Body of pancreas (tissue), 4 donors: Measurements from ENCODE around the gene USP10.

Experiments used
- POLR2A ChIP-seq, 3 donors: fragments of 450-650 bp; IDR thresholded peaks; one replicate each; pipeline ENCODE4 v1.6.1; 2016; ENCODE audit warnings: antibody characterized with exemption in 3 of 3, mild to moderate bottlenecking in 2 of 3
- TF ChIP-seq, protein P1 (sequence below), 7 experiments: fragments of 450-650 bp in 4 of 7; fragments of 200-600 bp in 3 of 7; sonication (generic) in 3 of 7; IDR thresholded peaks; one replicate each; pipeline ENCODE4 v1.5.1; 2016 to 2019; ENCODE audit warnings: antibody characterized with exemption in 7 of 7

DNA sequence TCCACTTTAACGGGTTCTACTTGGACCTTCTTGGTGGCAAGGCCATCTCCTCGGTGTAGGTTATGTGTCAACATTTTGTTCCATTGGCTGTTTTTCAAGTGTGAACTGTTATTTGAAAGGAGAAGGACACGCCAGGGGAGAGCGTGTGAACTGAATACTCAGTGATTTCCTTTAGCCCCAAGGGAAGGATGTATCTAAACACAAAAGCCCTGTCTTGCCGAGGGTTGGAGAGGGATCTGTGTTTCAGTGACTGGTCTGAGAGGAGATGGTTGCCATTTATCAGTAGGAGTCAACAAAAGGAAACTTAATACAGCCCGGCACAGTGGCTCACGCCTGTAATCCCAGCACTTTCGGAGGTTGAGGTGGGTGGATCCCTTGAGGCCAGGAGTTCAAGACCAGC lies 50.0 kb downstream of the USP10 start:
- TF ChIP-seq, protein P1, sequence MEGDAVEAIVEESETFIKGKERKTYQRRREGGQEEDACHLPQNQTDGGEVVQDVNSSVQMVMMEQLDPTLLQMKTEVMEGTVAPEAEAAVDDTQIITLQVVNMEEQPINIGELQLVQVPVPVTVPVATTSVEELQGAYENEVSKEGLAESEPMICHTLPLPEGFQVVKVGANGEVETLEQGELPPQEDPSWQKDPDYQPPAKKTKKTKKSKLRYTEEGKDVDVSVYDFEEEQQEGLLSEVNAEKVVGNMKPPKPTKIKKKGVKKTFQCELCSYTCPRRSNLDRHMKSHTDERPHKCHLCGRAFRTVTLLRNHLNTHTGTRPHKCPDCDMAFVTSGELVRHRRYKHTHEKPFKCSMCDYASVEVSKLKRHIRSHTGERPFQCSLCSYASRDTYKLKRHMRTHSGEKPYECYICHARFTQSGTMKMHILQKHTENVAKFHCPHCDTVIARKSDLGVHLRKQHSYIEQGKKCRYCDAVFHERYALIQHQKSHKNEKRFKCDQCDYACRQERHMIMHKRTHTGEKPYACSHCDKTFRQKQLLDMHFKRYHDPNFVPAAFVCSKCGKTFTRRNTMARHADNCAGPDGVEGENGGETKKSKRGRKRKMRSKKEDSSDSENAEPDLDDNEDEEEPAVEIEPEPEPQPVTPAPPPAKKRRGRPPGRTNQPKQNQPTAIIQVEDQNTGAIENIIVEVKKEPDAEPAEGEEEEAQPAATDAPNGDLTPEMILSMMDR (IDR thresholded peaks at IDR 0.05) = no peak
- no peak for TF ChIP-seq POLR2A (IDR thresholded peaks at IDR 0.05)
